GM21360 (cell line): Measurements from ENCODE around the gene PDGFB.

Experiments used
- ATAC-seq: cut with Tn5 transposase; IDR thresholded peaks from one replicate; pipeline ENCODE4 v1.9.1; 2021; ENCODE audit warnings: mild to moderate bottlenecking, moderate library complexity; ENCODE audit not compliant: unreplicated experiment

Gene PDGFB

DNA sequence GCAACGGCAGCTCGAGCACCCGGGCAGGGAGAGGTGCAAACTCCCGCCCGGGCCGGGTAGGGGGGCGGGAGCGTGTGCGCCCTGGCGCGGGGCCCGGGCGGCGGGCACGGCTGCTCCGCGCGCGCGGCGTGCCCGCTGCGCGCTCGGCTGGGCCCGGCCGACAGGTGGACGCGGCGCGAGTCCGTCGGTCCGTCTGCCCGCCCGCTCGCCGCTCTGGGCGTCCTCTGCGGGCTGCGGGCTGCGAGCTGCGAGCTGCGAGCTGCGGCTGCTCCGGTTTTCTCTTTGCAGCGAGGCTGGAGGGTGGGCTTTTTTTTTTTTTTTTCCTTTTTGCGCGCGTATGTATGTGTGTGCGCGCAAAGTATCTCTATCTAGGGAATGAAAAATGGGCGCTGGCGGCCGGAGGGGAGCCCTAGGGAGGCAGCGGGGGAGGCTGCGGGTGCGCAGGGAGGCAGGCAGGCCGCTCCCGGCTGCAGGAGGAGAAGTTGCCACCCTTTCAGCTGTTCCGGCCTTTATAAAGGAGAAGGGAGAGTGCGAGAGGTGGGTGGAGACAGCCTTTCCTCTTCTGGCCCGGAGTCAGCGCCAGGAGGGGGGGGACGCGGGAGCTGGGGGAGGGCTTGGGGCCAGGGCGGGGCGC lies at the start of gene PDGFB:
Gene PDGFB, minus strand, starts transcription at position 487 of the 634 bp plus-strand sequence. CDS start 1,019 bp downstream, outside the sequence.
- ATAC-seq, result no peak

DNA sequence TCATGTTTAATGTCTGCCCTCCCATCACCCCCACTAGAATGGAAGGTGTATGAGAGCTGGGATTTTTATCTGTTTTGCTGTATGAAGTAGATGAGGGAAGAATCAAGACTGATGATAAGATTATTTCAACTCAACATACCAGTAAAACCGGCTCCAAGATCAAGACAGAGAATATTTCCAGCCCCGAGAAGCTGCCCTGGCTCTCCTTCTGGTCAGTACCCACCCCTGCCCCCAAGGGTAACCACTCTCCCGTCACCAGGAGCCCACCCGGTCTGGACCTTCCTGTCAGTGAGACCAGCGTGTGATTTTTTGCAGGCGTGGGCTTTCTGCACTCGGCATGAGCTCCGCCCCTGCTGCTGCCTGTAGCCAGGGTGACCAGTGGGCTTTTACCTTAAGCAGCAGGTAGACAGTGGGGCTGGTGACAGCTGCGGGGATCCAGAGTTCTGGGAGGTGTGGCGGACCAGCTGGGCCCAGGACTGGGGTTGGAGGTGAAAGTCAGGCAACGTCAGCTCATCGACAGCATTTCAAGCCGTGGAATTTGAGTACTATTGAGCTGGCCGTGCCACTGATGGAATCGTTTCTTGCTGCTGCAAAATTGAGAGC lies 49.1 kb upstream of the PDGFB start:
- no peak for ATAC-seq

DNA sequence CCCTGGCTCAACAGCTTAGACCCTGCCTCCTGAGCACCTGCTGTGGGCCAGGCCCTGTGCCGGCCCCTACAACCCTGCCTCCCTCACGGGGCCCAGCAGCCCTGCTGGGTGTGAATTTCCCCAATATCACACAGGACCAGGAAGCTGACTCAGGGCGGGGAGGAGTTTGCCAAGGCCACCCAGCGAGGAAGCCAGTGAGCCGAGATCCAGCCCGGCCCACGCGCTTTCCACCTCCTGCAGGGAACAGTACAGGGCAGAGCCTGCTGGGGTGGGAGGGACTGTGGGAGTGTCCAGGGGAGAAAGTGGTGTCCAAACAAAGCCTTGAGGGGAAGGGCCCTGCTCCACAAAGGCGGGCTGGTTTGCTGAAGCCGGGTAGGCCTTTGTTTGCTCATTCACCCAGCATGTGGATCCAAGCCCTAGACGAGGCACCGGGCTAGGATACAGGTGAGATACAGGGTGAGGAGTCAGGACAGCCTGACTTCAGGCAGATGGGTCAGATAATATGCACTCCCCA lies 47.8 kb upstream of the PDGFB start:
- no peak for ATAC-seq

DNA sequence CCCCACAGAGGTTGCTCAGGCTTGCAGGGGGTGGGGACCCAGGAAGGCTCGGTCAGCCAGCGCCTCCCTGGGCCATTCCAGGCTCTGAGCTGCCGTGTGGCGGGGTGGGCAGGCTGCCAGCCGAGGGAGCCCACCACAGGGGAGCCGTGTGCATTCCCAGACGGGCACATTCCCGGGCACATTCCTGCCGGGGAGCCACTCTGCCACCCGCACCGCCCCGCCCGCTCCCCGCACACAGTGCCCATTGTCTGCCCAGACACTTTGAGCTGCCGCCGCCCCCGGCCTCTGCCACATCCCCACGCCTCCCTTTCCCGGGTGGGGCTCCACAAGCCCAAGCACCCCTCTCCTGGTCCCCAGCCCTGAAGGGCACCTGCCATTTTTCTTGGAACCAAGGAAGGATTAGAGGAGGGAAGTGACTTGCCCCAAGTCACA lies 47.3 kb upstream of the PDGFB start:
- ATAC-seq, result no peak

DNA sequence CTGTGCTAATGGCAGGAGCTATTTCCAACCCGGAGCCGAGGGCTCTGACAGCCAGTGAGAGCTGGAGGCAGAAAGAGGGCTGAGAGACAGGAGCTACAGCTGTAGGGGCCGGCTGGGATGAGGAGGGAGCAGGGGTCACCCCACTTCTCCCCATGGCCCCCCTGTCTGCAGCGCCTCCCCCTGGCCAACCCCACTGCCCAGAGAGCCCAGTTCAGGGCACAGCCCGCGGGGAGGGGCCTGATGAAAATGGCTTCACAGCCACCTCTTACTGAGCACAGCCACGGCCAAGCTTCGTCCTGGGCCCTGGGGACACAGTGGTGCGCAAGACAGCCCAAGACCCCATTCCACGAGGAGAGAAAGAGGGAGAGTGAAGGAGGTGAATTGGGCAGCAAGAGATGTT lies 46.7 kb upstream of the PDGFB start:
- ATAC-seq, result no peak

DNA sequence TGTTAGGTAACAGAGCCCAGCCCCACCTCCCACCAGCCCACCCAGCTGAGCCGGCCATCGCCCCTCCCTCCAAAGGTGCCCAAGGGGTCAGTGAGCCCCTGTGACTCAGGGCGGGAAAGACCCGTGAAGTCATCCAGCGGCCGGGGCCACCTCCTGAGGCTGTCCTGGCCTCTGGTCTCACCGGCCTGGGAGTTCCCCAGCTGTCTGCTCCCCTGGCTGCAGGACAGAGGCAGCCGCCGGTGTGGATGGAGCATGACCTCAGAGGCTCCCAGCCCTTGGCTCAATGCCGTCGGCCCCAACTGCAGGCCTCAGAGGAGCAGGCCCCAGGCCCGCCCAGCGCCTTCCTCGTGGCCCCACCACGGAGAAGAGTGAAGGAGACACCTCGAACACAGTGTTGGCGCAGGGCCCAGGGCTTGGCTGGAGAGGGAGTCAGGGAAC lies 46.0 kb upstream of the PDGFB start:
- ATAC-seq, result no peak

DNA sequence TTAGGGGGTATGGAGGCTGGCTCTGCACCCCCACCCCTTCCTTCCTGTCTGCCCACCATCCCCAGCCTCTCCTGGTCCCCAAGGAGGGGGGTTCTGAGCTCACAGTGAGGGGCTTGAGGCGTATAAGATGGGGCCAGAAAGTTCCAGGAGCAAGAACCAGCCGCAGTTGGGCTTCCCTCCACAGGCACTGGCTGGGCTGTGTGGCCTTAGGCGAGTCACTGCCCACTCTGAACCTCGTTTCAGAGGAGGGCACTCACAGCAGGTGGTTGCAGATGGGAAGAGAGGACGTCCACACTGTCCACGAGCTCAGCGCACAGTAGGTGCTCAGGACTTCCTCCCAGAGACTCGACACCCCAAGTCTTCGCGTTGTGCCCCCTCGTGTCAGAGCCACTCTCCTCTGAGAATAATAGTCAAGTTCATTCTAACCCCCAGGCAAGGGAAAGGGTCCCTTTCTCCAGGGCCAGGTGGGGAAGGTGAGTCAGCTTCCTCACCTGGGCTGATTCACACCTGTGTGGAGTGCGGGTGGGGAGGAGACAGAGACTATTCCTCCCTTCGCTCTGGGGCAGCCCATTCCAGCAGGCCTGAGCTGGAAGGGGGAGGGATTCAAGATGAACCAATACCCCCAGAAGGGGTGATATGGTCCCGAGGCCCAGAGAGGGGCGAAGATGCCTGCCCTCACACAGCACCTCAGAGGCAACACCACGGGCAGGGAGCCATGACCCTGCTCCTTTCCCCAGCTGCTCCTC lies 45.4 kb upstream of the PDGFB start:
- ATAC-seq, result no peak

DNA sequence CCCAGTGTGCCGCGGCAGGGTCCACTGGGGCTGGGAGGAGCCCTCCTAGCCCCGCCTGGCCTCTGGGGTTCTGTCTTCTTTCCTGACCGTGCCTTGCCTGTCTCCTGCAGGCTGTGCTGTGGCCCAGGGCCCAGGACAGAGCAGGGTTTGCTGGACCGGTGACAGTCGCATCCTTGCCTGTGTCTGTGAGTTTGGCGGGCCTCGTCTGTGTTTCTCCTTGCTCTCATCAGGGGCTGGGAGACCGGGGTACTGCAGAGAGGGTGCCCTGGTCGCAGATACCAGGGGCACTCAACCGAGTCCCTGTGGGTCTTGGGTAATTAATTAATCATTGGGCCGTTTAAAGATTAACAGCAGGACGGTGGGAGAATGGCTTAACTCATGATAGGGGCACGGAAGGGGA lies 44.8 kb upstream of the PDGFB start:
- ATAC-seq, result no peak

DNA sequence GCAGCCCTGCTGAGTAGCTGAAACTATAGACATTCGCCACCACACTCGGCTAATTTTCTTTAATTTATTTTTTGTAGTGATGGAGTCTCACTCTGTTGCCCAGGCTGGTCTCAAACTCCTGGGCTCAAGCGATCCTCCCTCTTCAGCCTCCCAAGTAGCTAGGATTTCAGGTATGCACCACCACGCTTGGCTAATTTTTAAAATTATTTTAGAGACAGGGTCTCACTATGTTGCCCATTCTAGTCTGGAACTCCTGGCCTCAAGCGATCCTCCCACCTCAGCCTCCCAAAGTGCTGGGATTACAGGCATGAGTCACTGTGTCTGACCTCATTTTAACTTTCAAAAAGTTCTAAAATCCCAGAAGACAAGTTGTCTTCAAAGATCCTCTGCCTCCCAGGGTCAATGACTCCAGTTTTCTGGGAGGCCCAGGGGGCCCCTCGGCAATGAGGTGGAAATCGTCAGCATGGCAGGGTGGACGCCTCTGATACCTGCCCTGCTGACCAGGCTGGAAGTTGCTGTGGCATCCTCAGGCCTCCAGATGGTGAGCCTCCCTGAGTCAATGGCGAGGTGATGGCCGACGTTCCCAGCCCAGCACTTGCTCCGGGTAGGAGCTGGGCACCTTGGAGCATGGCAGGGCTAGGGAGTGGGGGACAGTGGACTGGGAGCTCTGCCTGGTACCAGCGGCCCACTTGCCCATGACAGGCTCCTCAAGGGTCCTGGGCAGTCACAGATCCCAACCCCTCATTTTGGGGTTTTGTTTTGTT lies 43.5 kb upstream of the PDGFB start:
- no peak for ATAC-seq

DNA sequence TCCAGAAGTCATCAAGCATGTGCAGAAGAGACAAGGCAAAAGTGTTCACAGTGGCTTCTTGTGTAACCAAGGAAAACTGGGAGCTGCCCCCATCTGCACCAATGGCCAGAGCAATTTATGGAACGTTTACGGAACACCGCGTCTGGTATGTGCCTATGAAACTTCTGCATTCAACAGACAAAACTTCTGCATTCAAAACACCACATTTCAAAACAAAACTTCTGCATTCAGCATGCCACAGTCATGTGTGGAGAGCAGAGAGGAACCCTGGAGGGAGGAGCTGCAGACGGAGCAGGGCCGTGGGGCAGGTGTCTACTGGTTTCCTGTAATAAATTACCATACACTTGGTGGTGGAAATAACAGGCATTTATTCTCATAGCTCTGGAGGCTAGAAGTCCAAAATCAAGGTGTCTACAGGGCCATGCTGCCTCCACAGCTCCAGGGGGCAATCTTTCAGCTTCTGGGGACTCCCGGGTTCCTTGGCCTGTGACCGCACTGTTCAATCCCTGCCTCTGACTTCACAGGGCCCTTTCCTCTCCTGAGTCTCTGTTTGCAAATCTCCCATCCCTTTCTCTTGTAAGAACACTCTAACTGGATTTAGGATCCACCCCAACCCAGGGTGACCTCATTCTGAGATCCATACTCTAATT lies 42.4 kb upstream of the PDGFB start:
- ATAC-seq, result no peak

DNA sequence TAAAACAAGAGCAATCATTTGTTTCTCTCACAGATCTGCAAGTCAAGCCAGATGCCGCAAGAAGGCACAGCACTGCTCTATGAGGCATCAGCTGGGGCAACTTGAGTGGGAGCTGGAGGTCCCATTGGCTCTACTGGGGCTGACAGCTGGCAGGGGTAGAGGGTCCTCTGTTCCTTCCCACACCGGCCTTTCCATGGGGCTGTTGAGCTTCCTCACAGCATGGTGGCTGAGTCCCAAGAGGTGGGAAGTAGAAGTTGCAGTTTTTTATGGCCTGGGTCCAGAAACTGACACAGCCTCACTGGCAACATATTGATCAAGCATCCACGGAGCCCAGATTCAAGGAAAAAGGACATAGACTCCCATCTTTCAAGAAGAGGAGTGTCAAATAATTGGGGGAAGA lies 40.2 kb upstream of the PDGFB start:
- ATAC-seq, result no peak

DNA sequence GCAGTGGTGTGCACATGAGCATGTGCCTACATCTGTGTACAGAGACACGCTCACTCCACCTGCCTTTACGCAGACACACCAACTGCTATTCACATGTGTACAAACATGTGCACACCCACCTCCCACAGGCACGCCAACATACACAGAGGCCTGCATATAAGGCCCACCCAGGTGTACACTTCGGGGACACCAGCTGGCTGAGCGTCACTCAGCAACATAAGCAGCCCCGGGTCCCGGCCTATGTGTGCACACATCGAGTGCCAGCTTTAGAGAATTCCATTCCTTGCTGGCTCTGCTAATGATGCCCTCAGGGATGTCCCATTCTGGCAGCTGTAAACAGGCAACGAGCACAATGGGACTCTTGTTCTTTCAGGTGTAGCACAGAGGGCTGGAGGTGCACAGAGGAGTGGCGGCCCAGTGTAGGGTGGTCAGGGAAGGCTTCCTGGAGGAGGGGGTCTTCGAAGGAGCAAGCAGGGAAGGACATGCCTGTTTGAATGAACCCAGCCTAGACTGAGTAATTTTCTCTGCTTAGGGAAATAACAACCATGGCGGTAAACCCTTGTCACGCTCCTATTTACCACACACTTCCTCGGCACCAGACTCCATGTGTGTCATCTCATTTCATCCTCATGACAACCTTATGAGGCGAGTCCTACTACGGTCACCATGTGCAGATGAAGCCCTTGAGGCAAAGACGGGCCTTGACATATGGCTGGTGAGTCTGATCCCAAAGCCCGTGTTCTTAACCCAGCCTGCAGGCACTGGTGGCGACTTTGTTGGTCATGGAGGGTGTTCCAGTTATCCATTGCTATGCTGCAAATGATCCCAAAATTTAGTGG lies 39.6 kb upstream of the PDGFB start:
- ATAC-seq, result no peak

DNA sequence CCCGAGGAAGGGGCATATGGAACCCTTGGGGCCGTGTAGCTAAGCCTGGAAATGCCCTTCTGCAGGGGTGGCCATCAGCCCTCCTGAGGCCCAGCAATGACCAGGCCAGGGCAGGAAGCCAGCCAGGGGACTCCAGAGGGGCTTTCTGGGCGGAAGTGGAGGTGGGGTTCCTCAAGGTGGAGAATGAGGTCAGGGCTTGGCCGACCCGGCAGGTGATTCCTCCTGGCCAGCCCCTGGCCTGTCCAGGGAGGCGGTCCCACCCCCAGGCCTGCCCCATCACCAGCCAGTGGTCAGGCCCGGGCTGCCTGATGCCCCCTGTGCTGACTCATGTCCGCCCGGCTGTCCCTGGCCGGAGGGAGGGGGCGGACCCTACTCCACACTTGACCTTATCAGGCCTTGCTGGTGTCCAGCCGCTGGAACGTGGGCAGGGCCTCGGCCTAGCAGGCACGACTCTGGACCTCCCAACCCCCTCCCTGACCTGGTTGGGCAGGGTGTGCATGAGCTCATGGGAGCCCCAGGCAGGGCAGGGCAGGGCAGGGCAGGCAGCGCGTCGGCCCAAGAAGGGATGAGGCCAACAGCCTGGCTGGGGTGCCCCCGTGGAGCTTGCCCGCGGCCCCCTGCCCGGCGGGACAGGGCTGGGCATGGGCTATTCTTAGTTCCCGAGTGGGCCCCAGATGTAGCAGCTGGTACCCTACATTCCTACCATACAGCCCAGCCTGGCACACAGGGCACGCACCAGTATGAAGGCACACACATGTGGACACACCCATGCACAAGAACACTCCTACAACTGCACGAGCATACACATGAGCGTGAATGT lies 38.8 kb upstream of the PDGFB start:
- ATAC-seq, result no peak

DNA sequence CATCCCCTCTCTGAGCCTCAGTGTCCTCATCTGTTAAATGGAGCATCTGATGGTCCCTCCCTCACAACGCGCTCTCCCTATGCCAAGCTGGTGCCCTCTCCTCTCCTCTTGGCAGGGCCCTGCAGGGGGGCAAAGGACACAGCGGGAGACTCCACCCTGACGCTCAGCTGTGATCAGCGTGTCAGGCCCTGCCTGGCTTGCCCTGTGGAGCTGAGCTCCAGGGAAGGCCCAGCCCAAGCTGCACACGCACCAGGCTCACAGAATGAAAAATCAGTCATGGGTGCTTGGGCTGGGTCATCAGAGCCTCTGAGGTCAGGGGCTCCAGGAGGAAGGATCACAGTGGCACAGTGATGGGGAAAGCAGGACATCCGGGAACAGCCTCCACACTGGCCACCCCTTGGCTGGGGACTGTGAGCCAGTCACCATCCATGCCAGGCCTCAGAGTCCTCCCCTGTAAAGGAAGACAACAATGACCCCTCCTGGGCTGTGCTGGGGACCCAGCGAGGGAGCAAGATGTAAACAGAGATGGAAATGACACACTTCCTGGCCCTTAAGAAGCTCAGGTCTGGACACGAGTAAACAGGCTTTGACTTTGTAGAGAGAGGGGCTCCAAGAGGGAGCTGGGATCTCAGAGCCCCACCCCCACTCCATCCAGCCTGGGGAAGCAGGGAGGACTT lies 38.0 kb upstream of the PDGFB start:
- ATAC-seq, result no peak

DNA sequence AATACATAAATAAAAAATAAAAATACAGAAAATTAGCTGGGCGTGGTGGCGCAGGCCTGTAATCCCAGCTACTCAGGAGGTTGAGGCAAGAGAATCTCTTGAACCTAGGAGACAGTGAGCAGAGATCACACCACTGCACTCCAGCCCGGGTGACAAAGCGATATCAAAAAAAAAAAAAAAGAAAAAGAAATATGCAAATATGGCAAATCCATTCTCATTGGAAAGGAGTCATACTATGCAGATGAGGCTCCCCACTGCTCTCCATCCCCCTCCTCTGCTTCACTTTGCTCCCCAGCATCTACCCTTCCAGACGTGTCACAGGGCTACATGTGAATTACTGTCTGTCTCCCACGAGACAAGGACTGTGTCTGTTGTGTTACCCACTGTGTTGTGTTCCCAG lies 36.3 kb upstream of the PDGFB start:
- no peak for ATAC-seq

DNA sequence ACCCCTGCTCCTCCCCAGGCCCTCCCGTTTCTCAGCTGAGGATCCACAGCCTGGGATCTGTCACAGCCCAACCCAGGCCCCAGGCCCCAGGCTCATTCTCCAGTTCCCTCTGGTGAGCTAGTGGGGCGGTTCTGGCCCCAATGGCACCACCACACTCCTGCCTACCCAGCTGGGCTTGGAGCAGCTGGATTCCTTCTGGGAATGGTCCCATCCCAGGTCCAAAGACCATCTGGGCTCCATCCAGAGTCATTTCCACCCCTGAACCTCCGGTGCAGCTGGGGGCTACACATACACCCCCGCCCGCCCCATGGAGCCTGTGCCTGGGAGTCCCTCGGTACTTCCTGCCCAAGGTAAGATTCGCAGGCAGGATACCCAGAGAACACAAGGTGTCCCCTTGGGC lies 35.5 kb upstream of the PDGFB start:
- no peak for ATAC-seq

DNA sequence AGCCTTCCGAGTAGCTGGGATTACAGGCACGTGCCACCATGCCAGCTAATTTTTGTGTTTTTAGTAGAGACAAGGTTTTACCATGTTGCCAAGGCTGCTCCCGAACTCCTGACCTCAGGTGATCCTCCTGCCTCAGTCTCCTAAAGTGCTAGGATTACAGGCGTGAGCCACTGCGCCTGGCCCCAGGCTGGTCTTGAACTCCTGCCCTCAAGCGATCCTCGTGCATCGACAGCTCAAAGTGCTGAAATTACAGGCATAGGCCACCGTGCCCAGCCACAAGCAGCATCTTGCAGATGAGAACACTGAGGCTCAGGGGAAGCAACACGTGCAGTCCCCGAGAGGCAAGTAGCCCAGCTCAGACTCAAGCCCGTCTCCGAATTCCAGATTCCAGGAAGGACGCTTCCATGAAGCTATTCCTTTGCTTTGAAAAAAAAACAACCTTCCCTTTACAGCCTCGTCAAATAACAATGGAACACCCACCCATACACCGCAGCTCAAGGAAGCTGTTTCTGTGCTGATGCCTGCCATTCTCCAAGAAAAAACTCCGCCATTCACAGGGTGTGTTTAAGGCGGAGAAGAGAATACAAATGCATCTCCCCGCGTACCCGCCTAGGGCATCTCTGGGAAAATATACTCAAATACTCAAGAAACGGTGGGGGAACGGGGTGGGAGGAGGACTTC lies 34.5 kb upstream of the PDGFB start:
- no peak for ATAC-seq

DNA sequence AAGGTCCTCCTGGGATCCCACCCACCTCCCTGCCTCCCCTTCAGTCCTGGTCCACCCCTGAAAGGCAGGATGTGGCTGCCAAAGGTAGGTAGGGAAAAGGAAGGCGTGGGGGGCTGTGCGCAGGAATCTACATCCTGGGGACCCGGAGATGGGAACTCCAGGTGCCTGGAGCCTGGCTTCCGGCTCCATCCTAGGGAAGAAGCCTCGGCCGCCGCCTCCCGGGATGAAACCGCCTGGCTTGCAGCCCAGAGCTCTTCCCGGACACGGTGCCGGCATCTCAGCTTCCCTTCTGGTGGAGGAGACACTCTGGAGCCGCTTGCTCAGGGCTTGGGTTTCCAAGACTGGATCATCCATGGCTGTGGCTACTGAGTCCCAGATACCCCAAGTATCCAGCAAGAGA lies 33.3 kb upstream of the PDGFB start:
- no peak for ATAC-seq
